ENCODE measurements around the gene TANGO2.
"Not testable (repeated sequence)": the region's sequence is repeated elsewhere in the genome, so short reads cannot be mapped to it uniquely, and the experiment has no call there.

TANGO2 gene

DNA sequence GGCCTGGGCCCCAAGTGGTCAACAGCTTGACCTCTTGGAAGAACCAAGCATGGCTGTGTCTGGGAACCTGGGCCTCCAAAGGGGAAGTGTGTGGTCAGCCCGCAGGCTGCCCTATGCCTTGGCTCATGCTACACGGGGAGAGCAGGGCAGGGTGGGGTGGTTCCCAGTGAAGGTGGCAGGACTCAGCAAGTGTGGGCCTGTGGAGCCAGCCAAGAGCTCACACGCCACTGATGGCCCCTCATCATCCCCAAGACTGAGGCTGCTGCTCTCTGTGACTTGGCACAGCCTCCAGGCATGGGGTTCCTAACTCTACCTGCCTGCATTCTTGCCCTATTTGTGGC, 43.2 kb downstream of the TANGO2 start:
- no peaks in the 10 kb centered on the region for H3K9me3 Mint-ChIP-seq
- peaks cover 20% of the 10 kb centered on the region for H3K4me1 Mint-ChIP-seq
- no peak overlapping the region for H3K4me3 Mint-ChIP-seq
- H3K27me3 Mint-ChIP-seq = no peaks in the 10 kb centered on the region
- no peak for DNase-seq
- H3K27ac Mint-ChIP-seq = no peak overlapping the region
- no peak for ATAC-seq

- ATAC-seq (no peak), DNase-seq (no peak)
- H3K27me3 Mint-ChIP-seq = no peaks in the 10 kb centered on the region
- H3K4me1 Mint-ChIP-seq = peaks cover 14% of the 10 kb centered on the region
- H3K9me3 Mint-ChIP-seq = no peaks in the 10 kb centered on the region
- H3K27ac Mint-ChIP-seq = no peak overlapping the region
- no peak overlapping the region for H3K4me3 Mint-ChIP-seq
These were observed 43.8 kb downstream of the TANGO2 start for GRCh38 chr22:20064545-20065262.

- H3K27me3 Mint-ChIP-seq = no peaks in the 10 kb centered on the region
- no peak overlapping the region for H3K4me3 Mint-ChIP-seq
- peaks cover 8% of the 10 kb centered on the region for H3K4me1 Mint-ChIP-seq
- H3K27ac Mint-ChIP-seq = no peak overlapping the region
- no peaks in the 10 kb centered on the region for H3K9me3 Mint-ChIP-seq
- no peak for DNase-seq
- no peak for ATAC-seq
These were observed 45.1 kb downstream of the TANGO2 start for GRCh38 chr22:20065896-20066616.

GRCh38 chr22:20066617-20067383, 45.9 kb downstream of the TANGO2 start:
- Mint-ChIP-seq H3K4me3 (no peak overlapping the region), H3K9me3 (no peaks in the 10 kb centered on the region), H3K27me3 (no peaks in the 10 kb centered on the region), H3K27ac (no peak overlapping the region), H3K4me1 (peaks cover 4% of the 10 kb centered on the region)
- no peak for ATAC-seq
- DNase-seq = no peak

DNA sequence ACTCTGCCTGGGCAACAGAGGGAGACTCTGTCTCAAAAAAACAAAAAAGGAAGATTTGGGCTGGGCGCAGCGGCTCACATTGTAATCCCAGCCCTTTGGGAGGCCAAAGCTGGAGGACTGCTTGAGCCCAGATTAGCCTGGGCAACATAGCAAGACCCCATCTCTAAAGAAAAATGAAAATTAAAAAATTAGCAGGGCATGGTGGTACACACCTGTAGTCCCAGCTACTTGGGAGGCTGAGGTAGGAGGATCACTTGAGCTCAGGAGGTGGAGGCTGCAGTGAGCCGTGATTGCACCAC, 46.4 kb downstream of the TANGO2 start:
- not testable (repeated sequence) for ATAC-seq

DNA sequence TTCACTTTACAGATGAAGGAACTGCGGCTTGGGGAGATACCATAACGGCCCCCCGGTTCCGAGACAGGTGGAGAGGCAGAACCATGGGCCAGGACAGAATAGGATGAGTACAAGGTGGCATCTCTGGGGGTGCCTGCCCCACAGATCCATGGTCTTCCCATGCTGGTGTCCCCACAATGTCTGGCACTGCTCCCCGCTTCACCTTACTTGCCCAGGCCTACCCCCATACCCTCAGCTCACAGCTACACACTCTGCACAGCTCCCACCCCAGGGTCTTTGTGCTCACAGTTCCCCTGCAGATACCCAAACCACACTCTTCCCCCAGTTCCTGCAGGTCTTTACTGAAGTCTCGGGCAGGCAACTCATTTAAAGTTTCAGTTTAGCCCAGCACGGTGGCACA, 47.7 kb downstream of the TANGO2 start:
- ATAC-seq = no peak
- H3K9me3 Mint-ChIP-seq = no peaks in the 10 kb centered on the region
- no peak overlapping the region for H3K4me3 Mint-ChIP-seq
- no peak for DNase-seq
- H3K4me1 Mint-ChIP-seq = no peaks in the 10 kb centered on the region
- no peak overlapping the region for H3K27ac Mint-ChIP-seq
- H3K27me3 Mint-ChIP-seq = no peaks in the 10 kb centered on the region

More for the DNA sequence above, 46.4 kb downstream of the TANGO2 start:
- H3K27me3 Mint-ChIP-seq, H3K4me3 Mint-ChIP-seq, H3K9me3 Mint-ChIP-seq, DNase-seq, H3K4me1 Mint-ChIP-seq, H3K27ac Mint-ChIP-seq: not testable (repeated sequence)

- Mint-ChIP-seq H3K4me1 (no peaks in the 10 kb centered on the region), H3K27me3 (no peaks in the 10 kb centered on the region), H3K27ac (no peak overlapping the region), H3K4me3 (no peak overlapping the region), H3K9me3 (no peaks in the 10 kb centered on the region)
- no peak for DNase-seq
- no peak for ATAC-seq
These were observed 48.6 kb downstream of the TANGO2 start for GRCh38 chr22:20069331-20070042.

GRCh38 chr22:20071524-20071972, 50.6 kb downstream of the TANGO2 start:
- ATAC-seq = no peak
- H3K4me1 Mint-ChIP-seq = no peaks in the 10 kb centered on the region

DNA sequence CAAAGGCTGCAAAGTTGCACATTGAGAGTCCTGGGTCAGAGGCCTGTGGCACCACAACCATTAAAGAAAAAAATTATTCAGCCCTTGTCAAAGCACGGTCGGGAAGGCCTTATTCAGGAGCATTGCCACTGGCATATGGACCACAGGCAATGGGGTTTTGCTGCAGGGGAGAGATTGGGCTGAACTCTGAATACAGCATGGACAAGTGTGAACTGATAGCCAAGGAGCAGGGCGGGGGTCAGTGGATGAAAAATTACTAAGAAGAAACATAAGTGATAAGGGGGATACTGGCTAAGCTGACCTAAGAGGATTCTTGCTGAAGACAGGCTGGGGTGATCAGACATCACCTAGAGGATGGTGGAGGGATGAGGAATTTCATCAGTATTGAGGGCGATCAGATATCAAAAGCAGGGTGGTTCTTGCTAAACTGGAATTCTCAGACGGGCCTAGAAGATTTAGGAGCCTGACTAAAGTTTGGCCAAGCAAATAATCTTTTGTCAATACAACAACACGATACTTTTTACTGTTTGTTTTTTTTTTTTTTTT, 55.8 kb downstream of the TANGO2 start:
- H3K4me3 Mint-ChIP-seq = no peak overlapping the region
- H3K27ac Mint-ChIP-seq = no peak overlapping the region
- H3K27me3 Mint-ChIP-seq = no peaks in the 10 kb centered on the region
- peaks cover 11% of the 10 kb centered on the region for H3K4me1 Mint-ChIP-seq
- no peaks in the 10 kb centered on the region for H3K9me3 Mint-ChIP-seq
- ATAC-seq = no peak
- DNase-seq = no peak

More at GRCh38 chr22:20071524-20071972, 50.6 kb downstream of the TANGO2 start:
- no peak overlapping the region for H3K4me3 Mint-ChIP-seq
- peak overlapping the region in 1 of 2 donors; percentile 44 for H3K27ac Mint-ChIP-seq
- DNase-seq = no peak
- no peaks in the 10 kb centered on the region for H3K9me3 Mint-ChIP-seq
- no peaks in the 10 kb centered on the region for H3K27me3 Mint-ChIP-seq

- DNase-seq (peak; percentile 71 to 77), ATAC-seq (peak; percentile 94)
- Mint-ChIP-seq H3K4me1 (peaks cover 43% of the 10 kb centered on the region), H3K27me3 (no peaks in the 10 kb centered on the region), H3K4me3 (peak within 1 kb of the TSS; percentile 84 to 94), H3K27ac (peak within 1 kb of the TSS; percentile 71 to 83), H3K9me3 (no peaks in the 10 kb centered on the region)
These were observed 59.0 kb downstream of the TANGO2 start, which contains the start of gene DGCR8 for GRCh38 chr22:20079745-20080444. Gene DGCR8, plus strand, starts transcription at chr22:20080241. Its CDS starts 5,723 bp downstream, at chr22:20085964.

GRCh38 chr22:20080445-20080775, 59.5 kb downstream of the TANGO2 start:
- H3K27me3 Mint-ChIP-seq = no peaks in the 10 kb centered on the region
- peak; percentile 66 to 68 for DNase-seq
- H3K4me3 Mint-ChIP-seq = peak overlapping the region; percentile 81 to 94
- ATAC-seq = peak; percentile 82
- peaks cover 48% of the 10 kb centered on the region for H3K4me1 Mint-ChIP-seq
- peak overlapping the region; percentile 71 to 79 for H3K27ac Mint-ChIP-seq
- H3K9me3 Mint-ChIP-seq = no peaks in the 10 kb centered on the region

DNA sequence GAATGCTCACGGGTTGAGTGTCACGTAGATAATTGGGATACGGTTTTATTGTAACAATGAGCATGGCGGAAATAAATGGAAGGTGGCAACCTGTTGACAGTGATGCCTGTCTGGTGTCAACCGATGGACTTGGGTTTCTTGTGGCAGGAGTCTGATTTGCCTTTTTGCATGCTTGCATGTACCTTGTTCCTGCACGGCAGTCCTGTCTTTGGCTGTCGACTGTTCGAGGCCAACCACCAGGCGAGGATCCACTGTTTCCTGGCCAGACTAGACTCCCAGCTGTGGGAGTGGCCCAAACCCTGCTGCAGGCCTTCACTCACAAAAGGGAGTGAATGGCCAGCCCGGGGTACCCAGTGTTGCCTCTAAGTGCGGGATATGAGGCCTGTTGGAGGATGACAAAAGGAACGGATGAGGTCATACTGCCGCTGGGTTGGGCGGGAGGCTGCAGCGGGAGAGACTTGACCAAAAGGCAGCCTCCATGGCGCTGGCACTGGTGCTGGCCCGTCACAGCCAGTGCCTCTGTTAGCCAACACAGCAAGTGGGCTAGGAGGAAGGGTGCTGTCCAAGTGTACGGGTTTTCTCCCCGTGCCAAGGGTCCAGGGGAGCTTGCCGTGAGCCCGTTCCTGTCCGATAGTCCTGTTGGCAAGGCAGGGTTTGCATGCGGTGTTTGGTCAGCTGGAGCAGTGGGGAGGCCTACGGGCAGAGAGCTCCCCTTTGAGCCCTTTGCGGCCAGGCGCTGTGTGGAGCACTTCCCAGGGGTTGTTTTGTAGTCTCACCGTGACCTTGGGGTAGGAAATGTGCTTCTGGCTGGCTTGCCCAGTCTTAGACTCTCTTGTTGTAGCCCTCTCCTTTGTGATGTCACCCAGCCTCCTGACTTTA, 60.1 kb downstream of the TANGO2 start:
- Mint-ChIP-seq H3K4me3 (peak overlapping the region; percentile 81 to 94), H3K4me1 (peaks cover 53% of the 10 kb centered on the region), H3K9me3 (no peaks in the 10 kb centered on the region), H3K27me3 (no peaks in the 10 kb centered on the region), H3K27ac (peak overlapping the region; percentile 71 to 79)
- DNase-seq (no peak), ATAC-seq (no peak)

- peak overlapping the region in 1 of 2 donors; percentile 37 for H3K27ac Mint-ChIP-seq
- ATAC-seq = no peak
- H3K4me3 Mint-ChIP-seq = peak overlapping the region; percentile 16 to 94
- no peaks in the 10 kb centered on the region for H3K27me3 Mint-ChIP-seq
- no peak for DNase-seq
- no peaks in the 10 kb centered on the region for H3K9me3 Mint-ChIP-seq
- peaks cover 75% of the 10 kb centered on the region for H3K4me1 Mint-ChIP-seq
These were observed 62.4 kb downstream of the TANGO2 start for GRCh38 chr22:20083157-20083890.

All from stimulated activated naive CD8-positive, alpha-beta T cell treated with anti-CD3 and anti-CD28 coated beads, Interleukin-15, amount 100 ng/mL, for 72 hours (primary cell).